Activated CD4-positive, CD25-positive, alpha-beta regulatory T cell (primary cell): ENCODE measurements around the gene LBHD2.

Experiments
- DNase-seq, 4 experiments: peaks; one replicate each; lab custom pipeline; 2025; lab: John Stamatoyannopoulos, UW

LBHD2 gene

DNA sequence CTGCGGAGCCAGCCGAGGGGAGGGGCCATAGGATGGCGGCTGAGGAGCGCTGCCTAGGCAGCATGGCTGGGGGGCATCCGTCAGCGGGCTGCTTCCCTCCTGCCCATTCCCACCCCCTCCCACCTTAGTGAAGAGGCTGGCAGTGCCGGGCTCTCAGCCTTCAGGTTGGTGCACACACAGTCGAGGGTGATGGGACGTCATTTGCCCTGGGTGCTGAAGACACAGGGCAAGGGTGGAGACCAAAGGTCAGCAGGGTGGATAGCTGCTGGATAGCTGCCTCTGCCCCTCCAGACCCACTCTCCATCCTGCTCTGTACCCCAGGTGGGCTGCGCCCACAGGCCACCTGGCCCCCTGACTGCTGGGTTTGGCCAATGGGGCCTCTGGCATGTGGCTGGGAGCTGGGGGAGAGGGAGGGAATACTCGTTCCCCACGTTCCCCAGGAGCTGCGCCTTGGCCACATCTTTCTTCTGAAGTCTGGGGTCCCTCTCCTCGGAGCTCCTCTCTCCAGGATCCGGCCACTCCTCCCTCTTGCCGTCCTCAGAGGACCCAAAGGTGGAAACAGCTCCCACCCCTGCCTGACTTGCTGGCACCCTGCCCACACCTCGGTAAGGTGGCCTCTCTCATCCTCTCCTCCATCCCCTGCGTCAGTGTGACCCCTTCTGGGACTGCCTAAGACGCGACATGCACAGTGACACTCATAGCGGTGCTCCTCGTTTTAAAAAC, 15.5 kb upstream of the LBHD2 start:
- DNase-seq, result no peak

- DNase-seq, result no peak
Measured at GRCh38 chr14:103070263-103070885, 13.6 kb upstream of the LBHD2 start.

DNA sequence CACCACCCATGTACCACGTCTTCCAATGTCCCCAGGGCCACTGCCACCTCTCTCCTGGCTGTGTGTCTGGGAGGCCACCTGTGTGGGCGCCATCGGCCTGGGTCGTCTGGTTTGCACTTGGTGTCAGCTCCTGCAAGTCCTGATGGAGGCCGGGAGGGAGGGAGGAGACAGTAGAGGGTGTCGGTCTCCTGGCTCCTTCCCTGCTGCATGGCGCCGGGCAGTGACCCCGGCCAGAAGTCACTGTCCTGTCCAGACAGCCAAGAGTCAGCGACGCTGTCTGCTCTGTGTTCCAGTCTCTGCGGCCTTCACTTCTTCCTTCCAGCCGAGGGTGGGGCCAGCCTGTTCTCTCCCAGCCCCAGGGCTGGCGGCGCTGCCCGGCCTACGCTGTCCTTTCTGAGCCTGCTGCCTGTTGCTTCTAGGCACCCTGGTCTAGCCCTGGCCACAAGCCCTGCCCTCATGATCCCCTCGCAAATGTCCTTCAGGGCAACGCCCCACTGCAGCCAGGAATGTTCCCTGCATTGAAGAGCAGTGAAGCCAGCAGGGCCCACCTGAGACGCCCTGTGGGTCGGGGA, 13.0 kb upstream of the LBHD2 start:
- DNase-seq, result no peak

DNA sequence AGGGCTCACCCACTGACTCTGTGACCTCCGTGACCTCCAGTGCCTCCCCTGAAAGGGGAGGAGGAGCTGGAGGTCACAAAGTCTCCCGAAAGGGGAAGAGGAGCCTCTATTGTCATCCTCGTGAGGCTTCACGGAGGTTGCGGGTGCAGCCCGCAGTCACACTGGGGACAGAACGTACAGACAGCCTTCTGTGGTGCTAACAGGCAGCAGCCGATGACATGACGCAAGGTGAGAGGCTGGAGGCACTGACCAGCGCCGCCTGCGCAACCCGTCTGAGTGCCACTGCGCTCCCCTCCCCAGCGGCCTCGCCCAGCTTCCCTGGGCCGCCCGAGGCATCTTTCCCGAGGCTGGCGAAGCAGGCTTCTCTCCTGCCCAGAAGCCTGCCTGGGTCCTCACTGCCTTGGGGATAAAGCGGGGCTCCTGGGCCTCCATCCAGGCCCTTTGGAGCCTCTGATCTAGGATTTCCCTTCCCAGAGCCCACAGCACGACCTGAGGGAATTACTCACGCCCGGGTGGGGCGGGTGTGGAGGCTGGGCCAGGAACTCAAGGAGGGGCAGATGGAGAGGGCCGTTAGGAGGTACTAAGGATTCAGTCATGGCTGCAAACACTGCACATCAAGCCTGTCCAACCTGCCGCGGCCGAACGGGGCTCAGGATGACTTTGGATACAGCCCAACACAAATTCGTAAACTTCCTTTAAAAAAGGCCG, 12.3 kb upstream of the LBHD2 start:
- no peak for DNase-seq

DNA sequence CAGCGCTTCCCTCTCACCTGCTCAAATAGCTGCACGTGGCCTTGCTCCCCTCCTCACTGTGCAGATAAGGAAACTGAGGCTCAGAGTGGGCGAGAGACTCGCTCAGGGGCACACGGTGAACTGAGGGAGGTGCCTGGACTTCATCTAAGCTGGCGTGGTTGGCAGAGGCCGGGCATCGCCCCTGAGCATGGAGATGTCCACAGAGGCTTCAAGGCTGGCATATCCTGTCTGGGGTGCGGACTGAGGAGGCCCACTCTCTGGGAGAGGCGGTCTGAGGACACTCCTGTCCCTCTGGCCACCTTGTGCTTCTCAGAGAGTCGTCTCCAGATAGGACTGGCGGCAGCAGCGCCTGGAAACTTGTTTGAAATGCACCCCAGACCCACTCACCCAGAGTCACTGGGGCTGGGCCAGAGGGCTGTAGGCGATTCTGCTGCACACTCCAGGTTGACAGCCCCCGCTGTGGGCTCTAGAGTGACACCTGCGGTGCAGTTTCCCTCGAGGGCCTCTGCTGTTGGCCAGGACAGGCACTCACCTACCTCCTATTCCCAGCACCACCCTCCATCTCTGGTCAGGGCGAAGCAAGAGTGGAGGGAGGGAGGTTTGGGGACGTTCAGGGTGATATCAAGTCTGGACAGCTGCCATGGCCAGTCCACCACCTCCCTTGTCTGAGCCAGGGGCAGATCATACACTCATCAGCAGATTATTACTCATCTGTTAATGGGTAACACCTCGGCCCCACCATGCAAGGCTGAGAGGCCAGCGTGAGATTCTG, 11.2 kb upstream of the LBHD2 start:
- no peak for DNase-seq

- DNase-seq, result no peak
Measured at GRCh38 chr14:103073367-103073875, 10.6 kb upstream of the LBHD2 start.

GRCh38 chr14:103073876-103074728, 9.9 kb upstream of the LBHD2 start:
- no peak for DNase-seq

GRCh38 chr14:103074729-103075367, 9.2 kb upstream of the LBHD2 start:
- DNase-seq, result no peak

DNA sequence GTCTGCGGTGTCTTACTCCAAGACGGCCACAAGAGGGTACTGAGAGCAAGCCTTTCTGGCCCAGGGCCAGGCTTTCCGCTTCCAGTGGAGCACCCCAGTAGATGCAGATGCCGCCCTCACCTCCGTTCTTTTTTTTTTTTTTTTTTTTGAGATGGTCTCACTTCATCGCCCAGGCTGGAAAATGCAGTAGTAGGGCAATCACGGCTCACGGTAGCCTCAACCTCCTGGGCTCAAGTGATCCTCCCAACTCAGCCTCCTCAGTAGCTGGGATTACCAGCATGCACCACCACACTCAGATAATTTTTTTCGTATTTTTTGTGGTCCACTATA, 5.6 kb upstream of the LBHD2 start:
- DNase-seq, result peak in 3 of 4 experiments; percentile 43 to 53 (median 51)

DNA sequence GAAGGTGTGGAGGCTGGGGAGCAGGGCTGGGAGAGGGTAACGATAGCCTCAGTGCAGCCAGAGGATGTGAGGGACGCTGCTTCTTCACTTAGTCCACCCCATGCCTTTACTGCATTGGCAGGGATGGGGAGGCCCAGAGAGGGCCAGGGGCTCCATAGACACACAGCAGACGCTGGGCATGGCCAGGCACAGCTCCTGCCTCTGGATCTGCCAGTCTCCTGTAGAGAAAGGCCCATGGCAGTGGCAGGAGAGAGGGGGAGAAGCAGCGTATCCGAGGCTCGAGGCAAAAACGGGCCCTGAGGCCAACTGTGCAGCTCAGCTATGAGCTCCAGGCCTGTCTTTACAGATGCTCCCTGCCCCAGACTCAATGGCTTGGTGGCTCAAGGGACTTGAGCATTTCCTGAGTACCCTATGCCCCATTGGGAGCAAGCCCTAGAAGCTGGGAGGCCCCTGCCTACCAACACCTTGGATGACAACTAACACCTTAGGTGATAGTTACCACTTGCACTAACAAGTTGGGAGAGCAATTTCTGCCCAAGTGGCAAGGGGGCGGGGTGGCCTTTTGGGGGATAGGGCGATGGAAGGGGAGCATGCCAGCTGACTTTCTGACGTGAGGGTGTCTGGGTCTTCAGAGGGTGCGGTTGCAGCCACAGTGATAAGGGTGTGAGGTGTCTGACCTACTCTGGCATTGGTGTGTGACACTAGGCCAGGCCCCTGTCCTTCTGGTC, 5.0 kb upstream of the LBHD2 start:
- DNase-seq, result no peak

DNA sequence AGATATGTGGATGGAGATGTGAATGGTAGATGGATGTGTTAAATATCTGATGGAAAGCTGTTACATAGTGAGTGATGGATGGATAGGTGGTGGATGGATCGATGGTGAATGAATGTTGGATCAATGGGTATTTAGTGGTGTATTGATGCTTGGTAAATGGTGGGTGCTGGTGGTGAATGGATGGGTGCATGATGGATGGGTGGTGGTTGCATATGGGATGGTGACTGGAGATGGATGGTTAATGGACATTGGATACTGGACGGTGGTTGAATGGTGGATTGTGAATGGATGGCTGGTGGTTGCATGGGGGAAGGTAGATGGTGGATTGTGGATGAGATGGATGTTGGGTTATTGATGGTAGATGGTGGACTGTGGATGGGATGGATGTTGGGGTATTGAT, 2.1 kb upstream of the LBHD2 start:
- no peak for DNase-seq

DNA sequence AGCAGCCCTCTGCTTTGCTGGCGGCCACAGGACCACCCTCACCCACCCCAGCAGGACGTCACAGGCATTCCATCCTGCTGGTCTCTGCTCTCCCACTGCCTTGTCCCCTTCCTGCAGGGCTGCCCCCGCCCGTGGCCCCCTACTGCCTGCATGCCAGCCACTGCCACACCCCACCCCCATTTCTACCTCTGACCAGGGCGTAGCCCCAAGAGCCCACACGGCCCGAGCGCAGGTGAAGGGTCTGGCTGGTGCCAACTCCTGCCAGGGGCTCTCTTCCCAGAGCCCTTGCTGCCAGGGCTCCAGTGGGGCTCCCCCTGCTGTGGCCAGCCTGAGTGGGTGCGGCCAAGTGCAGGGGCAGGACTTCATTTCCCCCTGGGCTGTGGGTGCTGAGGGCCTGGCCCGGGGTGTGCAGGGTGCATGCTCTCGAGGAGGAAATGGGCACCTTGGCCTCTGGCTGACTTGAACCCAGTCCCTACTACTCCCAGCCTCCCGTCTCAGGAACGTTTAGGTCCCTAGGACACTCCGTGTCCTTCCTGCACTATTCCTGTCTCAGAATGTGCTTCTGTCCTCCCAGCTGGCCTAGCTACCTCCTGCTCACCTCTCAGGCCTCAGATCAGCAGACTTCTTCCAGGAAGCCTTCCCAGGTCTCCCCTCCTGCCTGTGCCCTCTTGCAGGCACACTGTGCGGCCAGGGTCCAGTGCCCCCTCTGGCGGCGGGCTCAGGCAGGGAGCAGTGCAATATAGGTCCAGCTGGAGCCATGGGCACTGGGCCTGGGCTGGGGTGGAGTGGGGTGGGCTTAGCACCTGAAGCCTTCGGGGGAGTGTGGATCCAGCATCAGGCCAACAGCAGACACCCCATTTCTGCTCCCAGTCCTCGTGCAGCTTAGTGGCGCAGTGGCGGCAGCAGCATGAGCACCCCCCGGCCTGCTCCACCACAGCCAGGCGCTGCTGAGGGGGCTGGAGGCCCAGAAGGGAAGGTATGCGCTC, 1.4 kb downstream of the LBHD2 start:
- no peak for DNase-seq

GRCh38 chr14:103086771-103087342, 2.8 kb downstream of the LBHD2 start:
- no peak for DNase-seq

GRCh38 chr14:103087343-103087835, 3.4 kb downstream of the LBHD2 start:
- no peak for DNase-seq

GRCh38 chr14:103088921-103089320, 4.9 kb downstream of the LBHD2 start:
- DNase-seq, result no peak

DNA sequence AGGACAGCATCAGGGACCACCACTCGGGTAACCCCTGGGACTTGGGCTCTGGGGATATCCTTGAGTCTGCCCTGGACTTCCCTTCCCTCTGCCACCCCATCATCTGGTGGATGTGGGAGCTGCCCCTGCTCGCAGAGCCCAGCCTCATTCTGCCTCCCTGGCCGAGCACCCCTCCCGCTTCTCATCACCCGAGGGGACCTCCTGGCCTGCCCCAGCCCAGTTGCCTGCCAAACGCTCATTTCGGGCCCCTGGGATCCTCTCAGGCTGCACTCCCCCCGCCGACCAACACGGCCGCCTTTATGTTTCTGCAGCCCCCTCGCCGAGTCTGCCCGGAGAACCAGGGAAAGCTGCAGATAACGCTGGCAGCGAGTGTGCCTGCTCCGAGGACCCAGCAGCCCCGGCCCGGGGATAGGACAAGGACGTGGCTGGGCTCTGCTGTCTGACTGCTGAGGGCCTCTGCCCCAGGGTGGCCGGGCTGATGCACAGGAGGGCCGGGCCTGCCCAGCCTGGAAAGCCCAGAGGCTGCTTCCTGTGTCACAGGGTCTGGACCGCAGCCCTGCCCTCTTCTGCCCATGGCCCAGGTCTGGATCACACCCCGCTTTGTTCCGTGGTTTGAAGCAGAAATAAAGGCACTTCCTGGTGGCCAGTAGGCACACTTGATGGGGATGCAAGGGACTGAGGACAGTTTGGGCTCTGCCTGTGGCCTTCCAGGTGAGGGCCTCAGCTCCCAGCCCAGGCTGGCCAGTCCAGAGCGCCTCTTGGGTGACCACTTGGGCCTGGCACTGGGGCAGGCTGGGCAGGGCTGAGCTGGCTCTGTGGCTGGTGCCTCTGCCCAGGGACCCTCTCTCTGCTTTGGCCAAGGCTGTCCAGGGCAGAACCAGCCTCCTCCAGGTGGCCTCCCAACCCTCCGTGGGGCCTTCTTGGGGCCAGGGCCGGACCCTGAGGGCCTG, 5.7 kb downstream of the LBHD2 start:
- no peak for DNase-seq

GRCh38 chr14:103090481-103091020, 6.5 kb downstream of the LBHD2 start:
- DNase-seq, result no peak
